Mesothelial cell of epicardium (in vitro differentiated cells): ENCODE data around the gene ACSS2. TPM values are rescaled to one million over a fixed set of nuclear protein-coding genes. Genes with fewer than 3 reads are reported as not detected.

Experiments used
- DNase-seq, 2 experiments: peaks; one replicate each; pipeline ENCODE4 v3.0.0; 2021; ENCODE audit warnings: low spot score in 2 of 2; ENCODE audit not compliant: unreplicated experiment in 2 of 2
- H3K27ac Mint-ChIP-seq: 2 replicates; pipeline ENCODE4 v1.8.0; 2021; ENCODE audit warnings: mixed read lengths
- H3K27me3 Mint-ChIP-seq: 2 replicates; pipeline ENCODE4 v1.8.0; 2021; ENCODE audit warnings: low read depth, mixed read lengths
- H3K36me3 Mint-ChIP-seq: 2 replicates; pipeline ENCODE4 v1.8.0; 2021; ENCODE audit warnings: mixed read lengths
- H3K4me1 Mint-ChIP-seq: 2 replicates; pipeline ENCODE4 v1.8.0; 2021; ENCODE audit warnings: mixed read lengths
- H3K4me3 Mint-ChIP-seq: 2 replicates; pipeline ENCODE4 v1.8.0; 2021; ENCODE audit warnings: mild to moderate bottlenecking, moderate library complexity, mixed read lengths
- H3K9me3 Mint-ChIP-seq: 2 replicates; pipeline ENCODE4 v1.8.0; 2021; ENCODE audit warnings: mixed read lengths
- total RNA-seq: library from RNA; stranded (reverse); gene quantifications from 3 replicates; pipeline ENCODE4 v1.2.1, GENCODE V29; 2021
- TF ChIP-seq, protein P1 (sequence below): fragments of 200-600 bp; sonication (generic); IDR thresholded peaks from one replicate; pipeline ENCODE4 v1.5.0; 2021; ENCODE audit warnings: antibody characterized with exemption; ENCODE audit not compliant: unreplicated experiment

The ACSS2 gene
- total RNA-seq, 1 donor from 2014 or later = 32.2 TPM

DNA sequence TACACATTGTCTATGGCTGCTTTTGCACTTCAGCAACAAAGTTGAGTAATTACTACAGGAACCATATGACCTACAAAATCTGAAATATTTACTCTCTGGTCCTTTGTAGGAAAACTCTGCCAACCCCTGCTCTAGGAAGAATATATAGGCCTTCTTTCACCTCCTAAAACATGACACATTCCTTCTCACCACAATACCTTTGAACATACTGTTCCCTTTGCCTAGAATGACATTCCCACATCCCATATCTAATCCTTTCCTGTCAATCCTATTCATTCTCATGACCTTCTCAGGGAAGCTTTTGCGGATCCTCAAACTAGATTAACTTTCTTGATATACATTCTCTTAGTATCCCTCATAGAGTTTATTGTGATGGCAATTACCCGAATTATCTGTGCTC is 33.0 kb upstream of the ACSS2 start:
- no peak overlapping the region for H3K4me3 Mint-ChIP-seq
- H3K27me3 Mint-ChIP-seq = peaks cover 2% of the 10 kb centered on the region
- DNase-seq = no peak
- no peaks in the 10 kb centered on the region for H3K4me1 Mint-ChIP-seq
- no peak overlapping the region for H3K27ac Mint-ChIP-seq
- H3K36me3 Mint-ChIP-seq = peaks cover 17% of the 10 kb centered on the region
- TF ChIP-seq, protein P1, sequence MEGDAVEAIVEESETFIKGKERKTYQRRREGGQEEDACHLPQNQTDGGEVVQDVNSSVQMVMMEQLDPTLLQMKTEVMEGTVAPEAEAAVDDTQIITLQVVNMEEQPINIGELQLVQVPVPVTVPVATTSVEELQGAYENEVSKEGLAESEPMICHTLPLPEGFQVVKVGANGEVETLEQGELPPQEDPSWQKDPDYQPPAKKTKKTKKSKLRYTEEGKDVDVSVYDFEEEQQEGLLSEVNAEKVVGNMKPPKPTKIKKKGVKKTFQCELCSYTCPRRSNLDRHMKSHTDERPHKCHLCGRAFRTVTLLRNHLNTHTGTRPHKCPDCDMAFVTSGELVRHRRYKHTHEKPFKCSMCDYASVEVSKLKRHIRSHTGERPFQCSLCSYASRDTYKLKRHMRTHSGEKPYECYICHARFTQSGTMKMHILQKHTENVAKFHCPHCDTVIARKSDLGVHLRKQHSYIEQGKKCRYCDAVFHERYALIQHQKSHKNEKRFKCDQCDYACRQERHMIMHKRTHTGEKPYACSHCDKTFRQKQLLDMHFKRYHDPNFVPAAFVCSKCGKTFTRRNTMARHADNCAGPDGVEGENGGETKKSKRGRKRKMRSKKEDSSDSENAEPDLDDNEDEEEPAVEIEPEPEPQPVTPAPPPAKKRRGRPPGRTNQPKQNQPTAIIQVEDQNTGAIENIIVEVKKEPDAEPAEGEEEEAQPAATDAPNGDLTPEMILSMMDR = no peak
- no peaks in the 10 kb centered on the region for H3K9me3 Mint-ChIP-seq

DNA sequence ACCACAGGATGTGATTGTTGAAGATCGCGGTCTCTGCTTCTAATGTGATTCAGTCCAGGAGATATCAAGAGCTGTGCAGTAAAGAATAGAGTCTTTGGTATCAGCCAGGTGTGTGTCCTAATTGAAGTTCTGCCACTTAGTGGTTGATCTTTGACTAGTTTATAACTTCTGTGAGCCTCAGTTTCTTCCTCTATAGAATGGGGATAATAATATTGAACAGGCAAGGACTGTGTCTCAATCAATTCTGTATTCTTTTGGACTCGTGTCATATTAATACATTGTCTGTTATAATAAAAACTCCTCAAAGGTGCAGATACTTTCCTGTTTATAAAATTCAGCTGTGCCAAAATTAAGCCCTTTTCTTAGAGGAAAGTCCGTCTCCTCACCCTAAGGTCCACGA is 27.8 kb upstream of the ACSS2 start:
- Mint-ChIP-seq H3K4me3 (no peak overlapping the region), H3K9me3 (no peaks in the 10 kb centered on the region), H3K36me3 (peaks cover 25% of the 10 kb centered on the region), H3K4me1 (no peaks in the 10 kb centered on the region), H3K27ac (no peak overlapping the region), H3K27me3 (no peaks in the 10 kb centered on the region)
- TF ChIP-seq, protein P1 = no peak
- DNase-seq = no peak

DNA sequence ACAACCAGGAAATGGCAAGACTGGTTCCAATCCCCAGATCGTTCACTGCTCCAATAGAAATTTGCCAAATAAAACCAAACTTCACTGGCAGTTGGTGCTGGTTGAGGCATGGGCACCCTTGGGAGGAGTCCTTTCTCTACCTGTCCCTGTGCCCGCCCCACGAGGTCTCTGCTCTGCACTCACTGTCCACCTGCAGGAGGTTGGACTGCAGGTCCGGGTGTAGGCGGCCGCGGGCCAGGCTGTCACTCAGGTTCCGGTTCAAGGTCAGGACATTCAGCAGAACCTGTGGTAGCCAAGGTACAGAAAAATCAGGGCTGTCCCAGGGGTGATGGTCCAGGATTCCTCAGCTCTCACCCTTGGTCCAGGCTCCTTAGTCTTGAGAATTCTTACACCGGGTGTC is 26.6 kb upstream of the ACSS2 start:
- no peaks in the 10 kb centered on the region for H3K4me1 Mint-ChIP-seq
- H3K9me3 Mint-ChIP-seq = no peaks in the 10 kb centered on the region
- DNase-seq = no peak
- peaks cover 26% of the 10 kb centered on the region for H3K36me3 Mint-ChIP-seq
- H3K4me3 Mint-ChIP-seq = no peak overlapping the region
- no peak overlapping the region for H3K27ac Mint-ChIP-seq
- TF ChIP-seq, protein P1 = no peak
- H3K27me3 Mint-ChIP-seq = no peaks in the 10 kb centered on the region

DNA sequence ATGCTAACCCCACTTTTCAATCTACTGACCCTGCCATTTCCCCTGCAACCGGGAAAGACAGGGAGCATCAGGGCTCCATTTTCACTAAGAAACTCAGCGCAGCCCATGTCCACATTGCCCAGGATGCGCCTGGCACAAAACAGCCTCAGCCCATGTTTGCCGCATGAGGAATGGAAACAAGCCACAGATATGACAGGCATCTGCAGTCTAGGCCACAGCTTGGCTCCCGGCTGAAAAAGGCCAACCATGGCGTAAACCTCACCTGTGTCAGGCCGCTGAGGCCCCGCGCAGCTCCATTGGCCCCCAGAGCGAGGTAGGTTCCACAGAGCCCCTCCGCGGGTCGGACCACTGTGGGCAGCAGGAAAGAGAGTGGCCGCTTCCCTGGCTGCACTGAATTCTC is 25.4 kb upstream of the ACSS2 start:
- Mint-ChIP-seq H3K27ac (no peak overlapping the region), H3K4me1 (no peaks in the 10 kb centered on the region), H3K9me3 (no peaks in the 10 kb centered on the region), H3K36me3 (peaks cover 27% of the 10 kb centered on the region), H3K27me3 (no peaks in the 10 kb centered on the region), H3K4me3 (no peak overlapping the region)
- TF ChIP-seq, protein P1 = no peak
- no peak for DNase-seq

DNA sequence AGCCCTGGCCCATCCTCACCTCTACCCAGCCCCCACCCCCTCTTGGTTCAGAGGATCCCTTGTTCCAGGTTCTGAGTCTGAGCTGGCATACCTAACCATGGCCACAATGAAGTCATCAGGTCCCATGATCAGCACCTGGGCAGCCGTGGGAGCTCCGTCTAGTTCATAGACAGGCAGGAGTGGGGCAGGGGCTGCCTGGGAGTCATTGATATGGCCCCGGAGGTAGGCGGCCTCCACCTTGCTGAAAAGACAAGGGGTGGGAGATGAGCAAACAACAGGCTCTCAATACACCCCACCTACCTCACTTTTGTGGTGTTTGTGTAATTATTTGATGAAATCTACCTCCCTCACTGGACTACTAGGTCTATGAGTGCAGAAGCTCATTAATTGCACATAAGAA is 24.1 kb upstream of the ACSS2 start:
- peaks cover 25% of the 10 kb centered on the region for H3K36me3 Mint-ChIP-seq
- DNase-seq = no peak
- no peak overlapping the region for H3K27ac Mint-ChIP-seq
- H3K4me3 Mint-ChIP-seq = no peak overlapping the region
- TF ChIP-seq, protein P1 = no peak
- H3K27me3 Mint-ChIP-seq = no peaks in the 10 kb centered on the region
- no peaks in the 10 kb centered on the region for H3K9me3 Mint-ChIP-seq
- no peaks in the 10 kb centered on the region for H3K4me1 Mint-ChIP-seq

DNA sequence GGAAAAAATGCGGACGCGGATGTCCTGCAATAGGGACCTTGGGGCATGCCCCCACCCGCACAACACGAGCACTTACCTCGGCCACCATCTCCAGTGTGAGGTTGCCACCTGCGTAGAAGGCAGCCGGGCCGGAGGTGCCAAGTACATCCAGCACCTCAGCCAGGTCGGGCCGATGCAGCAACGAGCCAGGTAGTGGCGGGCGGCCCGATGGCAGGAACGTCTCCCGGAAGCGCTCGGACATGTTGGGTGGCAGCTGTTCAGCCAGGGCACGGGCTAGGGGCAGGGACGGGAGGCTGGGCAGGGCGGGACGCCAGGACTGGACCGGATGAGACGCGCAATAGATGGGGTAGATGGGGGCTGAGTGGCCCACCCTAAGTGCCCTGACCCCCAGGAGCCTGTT is 17.0 kb upstream of the ACSS2 start:
- Mint-ChIP-seq H3K27me3 (no peaks in the 10 kb centered on the region), H3K36me3 (peaks cover 23% of the 10 kb centered on the region), H3K27ac (no peak overlapping the region), H3K4me3 (no peak overlapping the region), H3K4me1 (no peaks in the 10 kb centered on the region), H3K9me3 (no peaks in the 10 kb centered on the region)
- peak in 1 of 2 experiments; percentile 36 for DNase-seq
- TF ChIP-seq, protein P1 = no peak
